Neutrophil (primary cell): ENCODE data around the gene CNKSR2.

Experiments
- H3K27ac ChIP-seq: fragments of 200-600 bp; sonication (generic); 2 replicates; pipeline ENCODE4 v1.5.1; 2016; ENCODE audit warnings: mild to moderate bottlenecking, moderate library complexity
- H3K27me3 ChIP-seq: fragments of 200-600 bp; sonication (generic); 2 replicates; pipeline ENCODE4 v1.6.0; 2016; ENCODE audit warnings: mild to moderate bottlenecking
- H3K36me3 ChIP-seq: fragments of 200-600 bp; sonication (generic); 2 replicates; pipeline ENCODE4 v1.5.1; 2017
- H3K4me1 ChIP-seq, 2 experiments: fragments of 200-600 bp in 1 of 2; sonication (generic) in 1 of 2; 1 replicate in 1 of 2; 2 replicates in 1 of 2; pipeline versions ENCODE4 v1.5.1 to v1.6.1; 2013 to 2016; ENCODE audit warnings: low read depth in 1 of 2, low read length in 1 of 2, mild to moderate bottlenecking in 1 of 2, moderate library complexity in 1 of 2; ENCODE audit not compliant: control insufficient read depth in 1 of 2, insufficient read depth in 1 of 2
- H3K4me3 ChIP-seq, 2 experiments: fragments of 200-600 bp in 1 of 2; sonication (generic) in 1 of 2; 1 replicate in 1 of 2; 2 replicates in 1 of 2; pipeline ENCODE4 v1.5.1; 2013 to 2016; ENCODE audit warnings: low read depth in 1 of 2, low read length in 1 of 2, mild to moderate bottlenecking in 1 of 2, moderate library complexity in 1 of 2
- H3K9me3 ChIP-seq: fragments of 200-600 bp; sonication (generic); 2 replicates; pipeline ENCODE4 v1.5.1; 2016
- TF ChIP-seq, protein P1 (sequence below): fragments of 200-600 bp; sonication (generic); IDR thresholded peaks from 2 replicates; pipeline ENCODE4 v1.5.1; 2016; ENCODE audit warnings: antibody characterized with exemption

CNKSR2 gene

DNA sequence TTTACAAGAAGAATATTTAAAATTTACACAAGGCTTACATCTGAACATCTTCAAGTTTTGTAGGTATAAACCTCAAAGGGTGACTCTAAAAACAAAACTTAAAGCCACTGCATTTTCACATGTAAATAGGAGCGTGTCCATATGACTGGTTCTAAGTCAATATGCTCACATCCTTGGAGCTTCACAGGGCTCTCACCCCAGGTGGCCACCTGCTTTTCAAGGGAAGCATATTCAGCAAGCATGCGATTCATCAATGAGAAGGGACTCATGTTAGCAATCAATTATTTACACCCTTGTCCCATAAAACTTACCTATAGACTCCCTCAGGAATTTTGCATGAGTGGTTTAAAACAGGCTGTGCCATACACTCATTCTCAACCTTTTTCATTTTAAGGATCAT lies 301.7 kb downstream of the CNKSR2 start:
- Histone ChIP-seq H3K36me3 (no peaks in the 10 kb centered on the region), H3K27ac (no peak overlapping the region), H3K9me3 (no peaks in the 10 kb centered on the region), H3K4me3 (no peak overlapping the region), H3K27me3 (no peaks in the 10 kb centered on the region), H3K4me1 (no peaks in the 10 kb centered on the region)
- TF ChIP-seq, protein P1, sequence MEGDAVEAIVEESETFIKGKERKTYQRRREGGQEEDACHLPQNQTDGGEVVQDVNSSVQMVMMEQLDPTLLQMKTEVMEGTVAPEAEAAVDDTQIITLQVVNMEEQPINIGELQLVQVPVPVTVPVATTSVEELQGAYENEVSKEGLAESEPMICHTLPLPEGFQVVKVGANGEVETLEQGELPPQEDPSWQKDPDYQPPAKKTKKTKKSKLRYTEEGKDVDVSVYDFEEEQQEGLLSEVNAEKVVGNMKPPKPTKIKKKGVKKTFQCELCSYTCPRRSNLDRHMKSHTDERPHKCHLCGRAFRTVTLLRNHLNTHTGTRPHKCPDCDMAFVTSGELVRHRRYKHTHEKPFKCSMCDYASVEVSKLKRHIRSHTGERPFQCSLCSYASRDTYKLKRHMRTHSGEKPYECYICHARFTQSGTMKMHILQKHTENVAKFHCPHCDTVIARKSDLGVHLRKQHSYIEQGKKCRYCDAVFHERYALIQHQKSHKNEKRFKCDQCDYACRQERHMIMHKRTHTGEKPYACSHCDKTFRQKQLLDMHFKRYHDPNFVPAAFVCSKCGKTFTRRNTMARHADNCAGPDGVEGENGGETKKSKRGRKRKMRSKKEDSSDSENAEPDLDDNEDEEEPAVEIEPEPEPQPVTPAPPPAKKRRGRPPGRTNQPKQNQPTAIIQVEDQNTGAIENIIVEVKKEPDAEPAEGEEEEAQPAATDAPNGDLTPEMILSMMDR: no peak

DNA sequence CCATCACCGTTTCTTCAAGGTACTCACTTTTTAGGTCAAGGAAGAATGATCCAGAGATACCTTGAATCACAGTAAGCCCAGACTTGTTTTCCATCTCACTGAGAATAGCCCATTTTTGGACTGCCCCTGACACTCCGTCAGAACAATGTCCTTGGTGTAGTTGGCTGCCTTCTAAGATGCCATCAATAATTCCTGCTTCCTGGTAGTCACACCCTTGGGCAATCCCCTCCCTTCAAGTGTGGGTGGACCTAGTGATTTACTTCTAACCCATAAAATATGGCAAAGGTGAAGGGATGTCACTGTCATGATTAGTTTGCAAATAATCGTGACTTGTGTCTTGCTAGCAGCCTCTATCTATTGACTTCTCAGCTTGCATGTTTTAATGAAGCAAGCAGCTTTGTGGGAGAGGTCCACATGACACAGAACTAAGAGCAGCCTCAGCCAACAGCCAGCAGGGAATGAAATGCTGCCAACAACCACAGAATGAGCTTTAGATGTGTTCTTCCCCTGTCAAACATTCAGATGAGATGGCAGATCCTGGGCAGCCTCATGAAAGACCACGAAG lies 303.9 kb downstream of the CNKSR2 start:
- Histone ChIP-seq H3K4me3 (no peak overlapping the region), H3K27ac (no peak overlapping the region), H3K9me3 (no peaks in the 10 kb centered on the region), H3K36me3 (no peaks in the 10 kb centered on the region), H3K4me1 (no peaks in the 10 kb centered on the region), H3K27me3 (no peaks in the 10 kb centered on the region)
- TF ChIP-seq, protein P1: no peak

DNA sequence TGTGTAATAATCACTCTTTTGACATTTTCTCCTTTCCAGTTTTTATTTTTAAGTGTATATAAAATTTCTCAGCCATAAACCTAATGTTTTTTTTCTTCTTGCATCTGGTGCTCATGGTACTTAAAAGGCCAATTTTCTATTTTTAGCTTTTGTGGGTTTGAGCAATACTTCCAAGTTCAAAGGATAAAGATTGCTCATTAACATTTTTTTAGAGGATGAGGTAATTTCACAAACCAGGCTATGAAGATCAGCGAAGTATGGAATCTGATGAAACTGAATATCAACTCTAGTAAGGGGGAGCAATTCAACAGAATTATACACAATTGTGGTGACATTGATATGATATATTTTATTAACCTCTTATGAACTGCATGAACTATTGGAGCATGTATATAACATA lies 309.7 kb downstream of the CNKSR2 start:
- Histone ChIP-seq H3K36me3 (no peaks in the 10 kb centered on the region), H3K4me1 (no peaks in the 10 kb centered on the region), H3K9me3 (no peaks in the 10 kb centered on the region), H3K27ac (no peak overlapping the region), H3K4me3 (no peak overlapping the region), H3K27me3 (no peaks in the 10 kb centered on the region)
- TF ChIP-seq, protein P1: no peak

DNA sequence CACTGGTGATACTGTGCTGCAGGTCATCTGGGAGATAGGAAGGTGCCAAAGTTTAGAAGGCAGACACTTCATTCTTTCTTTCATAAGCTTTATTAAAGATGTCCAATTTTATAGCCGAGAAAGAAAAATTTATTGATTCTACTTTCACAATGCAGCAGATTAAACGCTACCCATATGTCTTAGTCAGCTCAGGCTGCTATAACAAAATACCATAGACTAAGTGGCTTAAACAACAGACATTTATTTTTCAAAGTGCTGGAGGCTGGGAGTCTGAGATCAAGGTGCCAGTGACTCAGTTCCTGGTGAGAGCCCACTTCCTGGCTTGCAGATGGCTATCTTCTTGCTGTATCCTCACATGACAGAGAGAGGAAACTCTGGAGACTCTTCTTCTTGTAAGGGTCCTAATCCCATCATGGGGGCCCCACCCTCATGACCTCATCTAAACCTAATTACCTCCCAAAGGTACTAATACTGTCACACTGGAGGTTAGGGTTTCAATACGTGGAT lies 317.3 kb downstream of the CNKSR2 start:
- Histone ChIP-seq H3K9me3 (no peaks in the 10 kb centered on the region), H3K4me3 (no peak overlapping the region), H3K36me3 (no peaks in the 10 kb centered on the region), H3K27ac (no peak overlapping the region), H3K4me1 (no peaks in the 10 kb centered on the region), H3K27me3 (no peaks in the 10 kb centered on the region)
- TF ChIP-seq, protein P1: no peak

DNA sequence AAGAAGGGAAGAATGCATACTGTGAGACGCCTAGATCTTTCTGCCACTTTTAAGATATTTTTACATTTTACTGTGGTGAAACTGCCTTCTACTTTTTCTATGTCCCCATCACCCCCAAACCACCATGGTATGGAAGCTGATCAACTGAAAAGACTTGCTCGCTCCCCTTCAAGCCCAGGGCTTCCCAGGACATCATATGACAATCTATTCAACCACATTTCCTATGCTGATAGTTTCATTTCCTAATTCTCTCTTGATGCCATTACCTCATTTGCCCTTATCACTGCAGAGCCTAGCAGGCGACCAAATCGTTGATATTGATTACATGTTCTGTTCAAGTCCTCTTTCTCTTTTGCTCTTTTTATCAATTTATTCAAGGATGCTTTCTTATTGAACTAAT lies 324.1 kb downstream of the CNKSR2 start:
- no peaks in the 10 kb centered on the region for H3K27me3 ChIP-seq
- H3K4me3 ChIP-seq: no peak overlapping the region
- H3K4me1 ChIP-seq: no peaks in the 10 kb centered on the region
- H3K9me3 ChIP-seq: no peaks in the 10 kb centered on the region
- TF ChIP-seq, protein P1: no peak
- no peak overlapping the region for H3K27ac ChIP-seq
- H3K36me3 ChIP-seq: no peaks in the 10 kb centered on the region
